NB4 (cell line): ENCODE data around the gene KCNC1.

Experiments
- DNase-seq: peaks from one replicate; pipeline ENCODE4 v3.0.0; 2010; ENCODE audit warnings: low read depth
- H3K4me3 ChIP-seq: one replicate; pipeline ENCODE4 v1.5.1; 2011; ENCODE audit warnings: mild to moderate bottlenecking, low read depth, low read length, moderate library complexity
- MYC ChIP-seq: IDR thresholded peaks from 2 replicates; pipeline ENCODE4 v1.6.1; 2011; ENCODE audit warnings: low read depth, low read length
- POLR2A ChIP-seq: IDR thresholded peaks from 2 replicates; pipeline ENCODE4 v1.6.1; 2011; ENCODE audit warnings: mild to moderate bottlenecking; ENCODE audit not compliant: insufficient read length; ENCODE audit errors: extremely low read depth
- TF ChIP-seq, protein P1 (sequence below): IDR thresholded peaks from one replicate; pipeline ENCODE4 v1.5.1; 2012; ENCODE audit warnings: low read depth, low read length
- TF ChIP-seq, protein P2 (sequence below): IDR thresholded peaks from 2 replicates; pipeline ENCODE4 v1.6.1; 2011; ENCODE audit warnings: low read depth, low read length

Gene KCNC1

DNA sequence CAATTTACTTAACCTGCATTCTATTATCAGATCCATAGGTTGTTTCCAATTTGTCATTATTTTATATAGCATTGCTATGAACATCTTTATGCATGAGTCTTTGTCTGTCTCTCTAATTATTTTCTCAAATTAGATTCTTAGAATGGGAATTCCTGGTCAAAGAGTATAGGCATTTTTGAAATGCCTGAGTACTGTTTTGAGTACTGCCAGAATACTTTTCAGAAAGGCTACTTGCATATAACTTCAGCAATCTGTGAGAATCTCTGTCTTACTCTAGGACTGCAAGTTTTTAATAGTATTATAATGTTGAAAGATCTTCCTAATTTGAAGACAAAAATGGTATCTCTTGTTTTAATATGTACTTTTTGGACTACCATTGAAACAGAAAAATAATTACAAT, 56.6 kb downstream of the KCNC1 start:
- no peak overlapping the region for H3K4me3 ChIP-seq
- TF ChIP-seq, protein P1, sequence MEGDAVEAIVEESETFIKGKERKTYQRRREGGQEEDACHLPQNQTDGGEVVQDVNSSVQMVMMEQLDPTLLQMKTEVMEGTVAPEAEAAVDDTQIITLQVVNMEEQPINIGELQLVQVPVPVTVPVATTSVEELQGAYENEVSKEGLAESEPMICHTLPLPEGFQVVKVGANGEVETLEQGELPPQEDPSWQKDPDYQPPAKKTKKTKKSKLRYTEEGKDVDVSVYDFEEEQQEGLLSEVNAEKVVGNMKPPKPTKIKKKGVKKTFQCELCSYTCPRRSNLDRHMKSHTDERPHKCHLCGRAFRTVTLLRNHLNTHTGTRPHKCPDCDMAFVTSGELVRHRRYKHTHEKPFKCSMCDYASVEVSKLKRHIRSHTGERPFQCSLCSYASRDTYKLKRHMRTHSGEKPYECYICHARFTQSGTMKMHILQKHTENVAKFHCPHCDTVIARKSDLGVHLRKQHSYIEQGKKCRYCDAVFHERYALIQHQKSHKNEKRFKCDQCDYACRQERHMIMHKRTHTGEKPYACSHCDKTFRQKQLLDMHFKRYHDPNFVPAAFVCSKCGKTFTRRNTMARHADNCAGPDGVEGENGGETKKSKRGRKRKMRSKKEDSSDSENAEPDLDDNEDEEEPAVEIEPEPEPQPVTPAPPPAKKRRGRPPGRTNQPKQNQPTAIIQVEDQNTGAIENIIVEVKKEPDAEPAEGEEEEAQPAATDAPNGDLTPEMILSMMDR = no peak
- TF ChIP-seq MYC = no peak
- no peak for TF ChIP-seq POLR2A
- TF ChIP-seq, protein P2, sequence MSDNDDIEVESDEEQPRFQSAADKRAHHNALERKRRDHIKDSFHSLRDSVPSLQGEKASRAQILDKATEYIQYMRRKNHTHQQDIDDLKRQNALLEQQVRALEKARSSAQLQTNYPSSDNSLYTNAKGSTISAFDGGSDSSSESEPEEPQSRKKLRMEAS = no peak

DNA sequence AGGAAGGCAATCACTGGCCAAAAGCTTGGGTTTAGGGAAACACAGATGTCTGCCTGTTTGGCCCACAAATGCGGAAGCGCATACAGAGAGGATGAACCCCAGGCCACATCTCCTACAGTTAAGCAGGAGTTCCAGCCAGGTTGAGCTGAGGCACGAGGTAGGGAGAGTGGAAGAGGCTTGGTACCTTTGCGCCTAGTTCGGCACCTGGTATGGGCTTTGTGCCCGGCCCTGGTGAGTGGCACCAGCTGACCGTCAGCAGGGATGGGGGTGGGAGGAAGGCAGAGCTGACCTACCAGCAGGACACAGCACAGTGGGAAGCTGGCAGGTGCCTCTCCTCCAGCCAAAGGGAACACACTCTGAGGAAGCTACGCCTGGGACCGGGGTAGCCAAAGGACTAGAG, 57.6 kb downstream of the KCNC1 start:
- no peak for TF ChIP-seq POLR2A
- TF ChIP-seq, protein P1 = no peak
- TF ChIP-seq MYC = no peak
- TF ChIP-seq, protein P2 = no peak

More for the DNA sequence above, 56.6 kb downstream of the KCNC1 start:
- DNase-seq = no peak

DNA sequence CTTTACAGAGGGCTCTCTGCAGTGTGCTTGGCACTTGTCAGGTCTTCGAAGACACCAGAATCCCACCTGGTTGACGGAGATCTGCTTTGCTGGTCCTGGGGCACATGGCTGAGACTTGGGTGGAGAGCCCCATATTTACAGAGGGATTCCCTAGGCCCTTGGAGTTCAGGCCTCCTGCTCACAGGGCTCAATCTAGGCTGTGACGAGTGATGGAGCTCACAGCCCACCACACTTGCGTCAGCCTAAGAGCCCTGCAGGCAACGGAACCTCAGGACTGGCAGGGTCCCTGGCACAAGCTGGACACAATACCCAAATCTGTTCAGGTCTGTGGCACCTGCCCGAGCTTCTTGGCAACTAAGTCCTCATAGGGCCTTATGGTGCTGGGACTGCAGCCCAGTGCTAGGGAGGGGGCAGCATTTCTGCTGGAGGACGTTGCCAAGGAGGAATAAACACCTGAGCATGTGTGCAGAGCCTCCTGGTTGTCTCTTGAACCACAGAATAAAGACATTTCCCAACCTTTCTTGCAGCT, 59.1 kb downstream of the KCNC1 start:
- no peak for DNase-seq
- TF ChIP-seq POLR2A = no peak
- H3K4me3 ChIP-seq = no peak overlapping the region

More for the DNA sequence above, 57.6 kb downstream of the KCNC1 start:
- no peak for DNase-seq
- H3K4me3 ChIP-seq = no peak overlapping the region

DNA sequence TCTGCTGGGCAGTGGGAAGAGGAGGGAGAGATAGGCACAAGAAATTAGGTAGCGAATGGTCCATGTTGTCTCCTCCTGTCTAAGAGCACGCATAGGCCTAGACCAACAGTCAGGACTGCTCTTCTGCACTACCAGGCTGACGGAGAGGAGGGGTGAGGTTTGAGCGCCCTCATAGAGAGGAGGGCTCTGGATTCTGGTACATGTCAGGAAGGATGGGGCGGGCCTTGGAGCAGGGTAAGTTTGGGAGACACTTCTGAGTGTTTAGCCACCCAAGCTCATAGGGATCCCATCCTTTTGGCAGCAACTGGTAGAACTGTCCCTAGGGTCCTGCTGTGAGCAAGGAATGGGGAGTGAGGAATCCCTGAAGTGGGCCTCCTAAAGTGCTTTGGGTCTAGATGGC, 60.4 kb downstream of the KCNC1 start:
- H3K4me3 ChIP-seq = no peak overlapping the region
- TF ChIP-seq POLR2A (no peak), MYC (no peak)
- TF ChIP-seq, protein P2 = no peak
- TF ChIP-seq, protein P1 = no peak
- no peak for DNase-seq

DNA sequence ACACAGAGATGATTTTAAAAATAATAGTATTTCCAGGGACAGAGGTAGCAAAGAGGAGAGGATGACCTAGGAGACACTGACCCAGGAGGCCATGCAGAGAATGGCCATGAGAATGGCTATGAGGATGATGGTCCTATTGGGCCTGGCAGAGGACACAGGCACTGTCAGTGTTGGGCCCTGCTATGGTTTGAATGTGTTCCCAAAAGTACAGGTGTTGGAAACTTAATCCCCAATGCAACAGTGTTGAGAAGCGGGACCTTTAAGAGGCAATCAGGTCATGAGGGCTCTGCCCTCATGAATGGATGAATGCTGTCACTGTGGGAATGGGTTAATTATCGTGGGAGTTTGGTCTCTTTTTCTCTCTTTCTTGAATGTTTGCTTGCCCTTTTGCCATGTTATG, 61.6 kb downstream of the KCNC1 start:
- TF ChIP-seq MYC = no peak
- no peak for TF ChIP-seq POLR2A
- TF ChIP-seq, protein P1 = no peak
- TF ChIP-seq, protein P2 = no peak
- H3K4me3 ChIP-seq = no peak overlapping the region
- no peak for DNase-seq

DNA sequence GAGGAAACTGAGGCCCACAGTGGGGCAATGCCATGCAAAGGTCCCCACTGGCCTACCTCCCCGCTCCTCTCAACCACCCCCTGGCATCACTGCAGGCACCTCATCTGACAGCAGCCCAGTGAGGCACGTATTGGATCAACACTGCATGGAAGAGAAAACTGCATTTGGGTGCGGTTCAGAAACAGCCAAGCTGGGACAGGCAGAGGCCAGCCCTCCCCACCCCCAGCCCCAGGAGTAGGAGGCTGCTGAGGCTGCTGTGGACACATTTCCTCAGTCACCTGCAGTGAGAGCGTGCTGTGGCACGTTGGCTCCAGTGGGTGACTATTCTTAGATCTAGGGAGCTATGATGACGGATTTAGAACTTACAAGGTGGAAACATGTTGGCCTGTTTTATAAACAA, 63.7 kb downstream of the KCNC1 start:
- TF ChIP-seq MYC = no peak
- TF ChIP-seq, protein P1 = no peak
- no peak for TF ChIP-seq POLR2A
- TF ChIP-seq, protein P2 = no peak

More for the DNA sequence above, 63.7 kb downstream of the KCNC1 start:
- DNase-seq = no peak
- H3K4me3 ChIP-seq = no peak overlapping the region
